Left hindlimb (tissue), 1 donor: ENCODE data around the gene PRKCZ.

Experiments used
- DNase-seq: peaks from one replicate; pipeline ENCODE4 v3.0.0-alpha.2; 2018

PRKCZ gene

DNA sequence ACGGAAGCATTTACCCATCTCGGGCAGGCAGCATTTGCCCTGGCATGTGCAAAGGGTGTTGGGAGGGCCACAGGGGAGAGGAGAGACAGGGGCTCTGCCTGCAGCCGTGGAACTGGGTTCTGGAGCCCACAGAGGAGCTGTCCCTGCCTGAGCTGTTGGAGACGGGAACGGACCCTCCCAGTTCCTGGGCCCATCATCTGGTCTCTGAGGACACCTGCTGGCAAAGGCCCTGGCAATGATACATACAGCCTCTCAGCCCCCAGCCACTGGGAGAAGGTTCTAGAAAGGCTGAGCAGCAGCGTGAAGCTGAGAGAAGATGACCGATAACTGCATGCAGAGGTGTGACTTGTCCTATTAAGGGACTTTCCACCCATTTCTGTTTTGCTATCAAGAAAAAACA is 113.0 kb downstream of the PRKCZ start:
- DNase-seq = no peak

GRCh38 chr1:2165646-2166045 is 115.4 kb downstream of the PRKCZ start:
- no peak for DNase-seq

GRCh38 chr1:2166254-2166653 is 116.0 kb downstream of the PRKCZ start:
- no peak for DNase-seq

- no peak for DNase-seq
These were observed 116.5 kb downstream of the PRKCZ start for GRCh38 chr1:2166695-2167094.

DNA sequence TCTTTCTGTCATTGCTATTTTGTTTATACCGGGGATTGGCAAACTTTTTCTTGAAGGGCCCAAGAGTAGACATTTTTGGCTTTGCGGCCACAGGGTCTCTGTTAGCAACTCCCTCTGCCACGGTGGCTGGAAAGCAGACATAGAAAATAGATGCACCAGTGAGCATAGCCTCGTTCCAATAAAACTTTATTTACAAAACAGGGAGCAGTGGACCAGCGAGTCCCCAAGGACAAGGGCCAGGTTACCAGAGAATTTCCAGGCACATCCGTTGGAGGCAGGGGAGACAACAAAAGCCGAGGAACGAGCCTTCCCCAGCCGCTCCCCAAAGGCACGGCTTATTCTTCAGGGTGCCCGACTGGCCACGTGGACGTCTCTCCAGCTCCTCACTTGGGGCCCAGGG is 117.9 kb downstream of the PRKCZ start:
- no peak for DNase-seq

GRCh38 chr1:2168535-2168934 is 118.3 kb downstream of the PRKCZ start:
- DNase-seq = no peak

DNA sequence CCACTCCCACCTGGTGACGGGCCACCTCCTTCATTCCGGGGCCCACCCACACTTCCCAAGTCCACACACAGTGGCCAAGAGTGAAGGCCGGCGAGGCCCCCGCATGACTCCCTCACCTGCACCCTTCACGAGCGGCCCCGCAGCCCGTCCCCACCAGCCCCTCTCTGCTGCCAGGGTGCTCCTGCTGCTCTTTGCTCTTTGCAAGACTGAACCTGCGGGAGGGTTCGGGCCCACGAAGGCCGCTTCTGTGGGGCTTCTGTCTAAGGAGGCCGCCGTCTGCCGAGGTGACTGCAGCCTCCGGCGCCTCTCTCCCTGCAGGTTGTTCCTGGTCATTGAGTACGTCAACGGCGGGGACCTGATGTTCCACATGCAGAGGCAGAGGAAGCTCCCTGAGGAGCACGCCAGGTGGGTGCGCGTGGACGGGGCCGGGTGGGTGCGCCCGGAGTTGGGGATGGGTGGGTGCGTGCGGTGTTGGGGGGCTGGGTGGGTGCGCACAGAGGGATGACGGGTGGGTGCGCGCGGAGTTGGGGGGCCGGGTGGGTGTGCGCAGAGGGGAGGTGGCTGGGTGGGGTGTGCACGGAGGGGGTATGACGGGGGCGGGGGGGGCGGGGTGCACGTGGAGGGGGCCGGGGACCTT is 119.1 kb downstream of the PRKCZ start:
- DNase-seq = no peak

DNA sequence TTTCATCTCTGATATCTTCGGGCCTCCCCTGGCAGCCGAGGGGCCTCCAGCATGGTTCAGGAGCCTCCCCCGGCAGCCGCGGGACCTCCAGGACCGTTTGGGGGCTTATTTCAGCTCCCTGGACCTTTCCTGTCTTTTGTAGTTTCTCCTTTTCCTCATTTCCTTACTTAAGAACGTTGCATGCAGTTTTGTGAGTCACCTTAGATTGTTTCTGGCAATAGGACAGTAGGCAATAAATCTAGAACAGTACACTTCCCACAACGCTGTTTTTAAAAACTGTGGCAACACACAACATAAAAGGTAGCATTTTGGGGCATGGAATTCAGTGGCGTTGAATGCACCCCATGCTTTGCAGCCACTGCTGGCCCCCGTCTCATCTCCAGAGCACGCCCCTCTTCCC is 120.0 kb downstream of the PRKCZ start:
- no peak for DNase-seq

GRCh38 chr1:2172012-2172411 is 121.8 kb downstream of the PRKCZ start:
- DNase-seq = no peak

DNA sequence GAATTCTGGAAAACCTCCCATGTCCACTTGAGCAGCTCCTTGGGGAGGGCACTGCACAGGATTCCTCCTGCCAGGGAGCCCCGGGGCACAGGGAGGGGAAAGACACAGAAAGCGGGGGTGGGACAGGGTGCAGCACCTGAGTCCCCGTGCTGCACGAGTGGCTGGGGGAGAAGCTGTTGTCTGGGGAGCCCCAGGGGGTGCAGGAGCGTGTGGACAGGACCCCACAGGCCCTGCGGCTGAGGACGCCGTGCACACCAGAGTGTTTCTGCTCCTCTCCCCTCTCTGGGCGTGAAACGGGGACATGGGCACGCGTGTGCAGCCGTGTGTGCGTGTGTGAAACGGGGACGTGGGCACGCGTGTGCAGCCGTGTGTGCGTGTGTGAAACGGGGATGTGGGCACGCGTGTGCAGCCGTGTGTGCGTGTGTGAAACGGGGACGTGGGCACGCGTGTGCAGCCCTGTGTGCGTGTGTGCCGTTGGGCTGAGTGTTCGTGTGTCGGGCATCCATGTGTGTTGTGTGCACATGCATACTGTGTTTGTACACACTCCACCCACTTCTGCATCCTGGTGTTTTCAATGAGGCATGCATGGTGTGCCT is 122.4 kb downstream of the PRKCZ start:
- no peak for DNase-seq

- no peak for DNase-seq
These were observed 123.5 kb downstream of the PRKCZ start for GRCh38 chr1:2173546-2174347.

DNA sequence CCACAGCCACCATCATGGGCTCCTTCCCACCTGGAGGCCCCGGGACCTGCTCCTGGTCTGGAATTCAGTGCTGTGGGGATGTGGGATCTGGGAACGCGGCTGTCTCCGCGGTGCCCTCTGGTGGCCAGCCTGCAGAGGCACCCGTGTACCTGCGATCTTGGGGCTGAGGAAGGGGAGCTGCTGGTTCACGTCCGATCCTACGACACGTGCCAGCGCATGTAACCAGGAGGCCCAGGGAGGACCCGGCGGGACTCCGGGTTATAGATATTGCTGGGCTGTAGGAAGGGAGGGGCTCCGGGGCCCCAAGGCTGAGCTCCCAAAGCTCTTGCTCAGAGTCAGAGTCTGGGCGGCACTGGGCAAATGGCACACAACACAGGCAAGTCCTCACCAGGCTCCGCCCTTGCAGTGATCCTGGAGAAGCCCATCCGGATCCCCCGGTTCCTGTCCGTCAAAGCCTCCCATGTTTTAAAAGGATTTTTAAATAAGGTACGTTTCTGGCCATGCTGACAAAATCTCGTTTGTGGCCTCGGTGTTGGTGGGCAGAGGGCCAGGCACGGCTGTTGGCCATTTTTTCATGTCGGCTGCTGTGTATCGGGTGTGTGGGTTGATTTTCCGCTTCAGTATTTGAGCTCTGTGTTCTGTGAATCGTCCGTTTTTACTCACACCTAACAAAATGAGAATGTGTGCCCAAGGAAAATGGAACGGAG is 124.3 kb downstream of the PRKCZ start:
- peak; percentile 79 for DNase-seq

DNA sequence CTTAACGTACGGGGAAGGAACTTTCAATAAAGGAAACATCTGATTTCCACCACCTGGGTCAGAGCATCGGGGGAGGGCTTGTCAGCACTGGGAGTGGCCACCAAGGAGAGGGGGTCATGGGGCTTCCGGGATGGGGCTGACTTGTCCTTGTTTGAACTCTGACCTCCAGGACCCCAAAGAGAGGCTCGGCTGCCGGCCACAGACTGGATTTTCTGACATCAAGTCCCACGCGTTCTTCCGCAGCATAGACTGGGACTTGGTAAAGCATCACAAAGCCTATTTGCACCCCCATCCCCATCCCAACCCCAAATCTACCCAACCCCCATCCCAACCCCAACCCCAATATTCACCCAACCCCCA is 124.8 kb downstream of the PRKCZ start:
- DNase-seq = no peak

- DNase-seq = no peak
These were observed 125.7 kb downstream of the PRKCZ start for GRCh38 chr1:2175681-2176454.

DNA sequence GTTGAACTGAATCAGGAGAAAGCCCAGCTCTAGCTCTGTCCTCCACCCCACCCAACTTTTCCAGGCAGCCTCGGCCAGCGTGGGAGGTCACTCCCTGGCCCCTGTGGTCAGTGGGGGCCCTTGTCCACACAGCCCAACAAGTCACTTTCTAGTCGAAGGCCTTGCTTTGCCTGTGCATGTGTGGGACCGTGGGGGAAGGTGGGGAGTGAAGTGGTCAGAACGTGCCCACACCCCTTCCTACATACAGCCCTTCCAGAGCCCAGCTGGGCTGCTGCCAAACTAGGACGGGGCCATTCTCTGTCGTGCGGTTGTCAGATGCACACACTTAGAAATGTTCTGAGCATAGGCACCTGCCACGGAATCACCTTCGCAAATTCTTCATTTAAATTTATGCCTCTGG is 126.4 kb downstream of the PRKCZ start:
- no peak for DNase-seq

- DNase-seq = no peak
These were observed 127.3 kb downstream of the PRKCZ start for GRCh38 chr1:2177541-2177940.

DNA sequence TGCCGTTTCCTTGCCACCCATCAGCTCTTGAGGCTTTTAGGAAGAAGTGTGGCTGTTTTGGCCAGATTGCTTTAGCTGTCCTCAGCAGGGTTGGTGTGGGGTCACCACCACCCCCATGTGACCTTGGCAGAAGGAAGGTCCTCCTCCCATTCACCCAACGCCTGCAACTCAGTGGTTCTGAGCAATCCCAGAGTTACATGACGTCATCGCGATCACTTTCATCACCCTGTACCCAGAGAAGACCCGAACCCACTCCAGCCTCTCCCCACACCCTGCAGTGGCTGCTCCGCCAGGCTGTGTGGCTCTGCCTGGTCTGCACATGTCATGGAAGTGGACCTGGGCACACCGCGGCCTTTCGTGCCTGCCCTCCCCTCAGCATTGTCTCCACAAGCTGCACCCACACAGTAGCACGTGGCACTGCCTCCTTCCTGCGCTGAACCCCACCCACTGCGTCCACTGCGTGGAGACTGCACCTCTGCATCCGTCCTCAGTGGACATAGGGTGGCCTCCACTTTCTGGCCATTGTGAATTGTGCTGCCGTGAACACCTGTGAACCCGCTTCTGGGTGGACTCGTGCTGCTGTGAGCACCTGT is 127.8 kb downstream of the PRKCZ start:
- no peak for DNase-seq

DNA sequence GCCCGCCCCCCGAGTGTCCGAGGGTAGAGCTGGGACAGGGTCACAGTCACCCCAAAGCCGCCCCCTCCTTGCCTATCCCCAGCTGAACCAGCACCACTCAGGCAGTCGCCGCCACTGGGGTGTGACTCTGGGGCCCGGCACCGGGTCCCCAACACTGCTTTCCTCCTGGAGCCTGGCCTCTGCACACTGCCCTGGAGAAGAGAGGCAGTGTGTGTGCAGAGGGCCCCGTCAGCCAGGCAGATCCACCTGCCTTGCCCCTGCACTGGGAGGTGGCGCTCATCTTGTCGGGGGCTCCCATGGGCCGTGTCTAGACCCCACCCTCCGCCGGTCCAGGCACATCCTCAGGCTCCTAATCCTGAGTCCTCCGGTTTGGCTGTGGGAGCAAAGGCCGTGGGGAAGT is 128.7 kb downstream of the PRKCZ start:
- no peak for DNase-seq

- DNase-seq = no peak
These were observed 129.2 kb downstream of the PRKCZ start for GRCh38 chr1:2179283-2180013.

- DNase-seq = no peak
These were observed 130.4 kb downstream of the PRKCZ start for GRCh38 chr1:2180297-2181245.

DNA sequence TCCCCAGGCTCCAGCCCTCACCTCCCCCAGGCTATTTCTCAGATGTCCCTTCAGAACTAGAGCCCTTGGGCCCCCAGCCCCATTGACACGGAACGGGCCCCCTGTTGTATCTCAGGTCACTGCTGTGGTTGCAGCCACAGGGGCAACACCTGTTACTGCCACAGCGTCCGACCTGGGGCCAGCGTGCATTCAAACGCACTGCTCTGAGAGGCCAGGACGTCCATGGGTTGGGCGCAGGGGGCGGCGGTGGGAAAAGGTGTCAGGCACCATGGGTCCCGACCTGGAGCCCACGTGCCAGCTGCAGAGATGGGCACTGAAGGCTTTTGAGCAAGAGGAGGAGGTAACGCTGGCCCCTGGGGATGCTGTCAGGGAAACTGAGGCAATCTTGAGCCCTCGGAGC is 131.1 kb downstream of the PRKCZ start:
- DNase-seq = no peak
